CD4-positive, CD25-positive, alpha-beta regulatory T cell (primary cell): Measurements from ENCODE around the gene MAN1A1. TPM values are rescaled to one million over a fixed set of nuclear protein-coding genes. Genes with fewer than 3 reads are reported as not detected.

Experiments
- ATAC-seq, 2 donors: fragments of 150-1000 bp; cut with Tn5 transposase; one replicate each; pipeline ENCODE4 v1.10.0; 2021; ENCODE audit warnings: low read depth in 2 of 2, moderate number of reproducible peaks in 2 of 2, moderate library complexity in 1 of 2
- DNase-seq, 3 donors: peaks; one replicate each; pipeline versions ENCODE4 v3.0.0 to v3.0.0-alpha.2; 2012 to 2022; ENCODE audit warnings: mixed read lengths in 1 of 3
- H3K27ac ChIP-seq: one replicate; pipeline ENCODE4 v1.7.0; 2013; ENCODE audit warnings: mild to moderate bottlenecking, low read length; ENCODE audit not compliant: insufficient read depth, poor library complexity, severe bottlenecking
- H3K27me3 ChIP-seq: one replicate; pipeline ENCODE4 v1.7.0; 2013; ENCODE audit warnings: low read length; ENCODE audit not compliant: control insufficient read depth, insufficient read depth
- H3K36me3 ChIP-seq: one replicate; pipeline ENCODE4 v1.7.0; 2013; ENCODE audit warnings: mild to moderate bottlenecking, low read length, moderate library complexity; ENCODE audit not compliant: control insufficient read depth, insufficient read depth
- H3K4me1 ChIP-seq: 2 replicates; pipeline ENCODE4 v1.7.0; 2013; ENCODE audit warnings: mild to moderate bottlenecking, low read length; ENCODE audit not compliant: insufficient read depth, control insufficient read depth, poor library complexity, severe bottlenecking
- H3K4me3 ChIP-seq: one replicate; pipeline ENCODE4 v1.7.0; 2013; ENCODE audit warnings: low read depth, mild to moderate bottlenecking, low read length, moderate library complexity
- H3K9me3 ChIP-seq, 2 experiments: 1 replicate in 1 of 2; 2 replicates in 1 of 2; pipeline ENCODE4 v1.7.0; 2013; ENCODE audit warnings: low read length in 2 of 2, mild to moderate bottlenecking in 1 of 2, moderate library complexity in 1 of 2; ENCODE audit not compliant: control insufficient read depth in 2 of 2
- H3K27ac Mint-ChIP-seq, 3 donors: one replicate each; pipeline ENCODE4 v1.8.0; 2020 to 2022; ENCODE audit warnings: mild to moderate bottlenecking in 3 of 3, mixed read lengths in 3 of 3, moderate library complexity in 2 of 3
- H3K27me3 Mint-ChIP-seq: one replicate; pipeline ENCODE4 v1.8.0; 2022; ENCODE audit warnings: mild to moderate bottlenecking, mixed read lengths
- H3K36me3 Mint-ChIP-seq: one replicate; pipeline ENCODE4 v1.8.0; 2020; ENCODE audit warnings: mixed read lengths
- H3K4me1 Mint-ChIP-seq, 4 donors: one replicate each; pipeline ENCODE4 v1.8.0; 2020 to 2022; ENCODE audit warnings: mixed read lengths in 4 of 4, mild to moderate bottlenecking in 1 of 4
- H3K4me3 Mint-ChIP-seq, 4 donors: one replicate each; pipeline ENCODE4 v1.8.0; 2020 to 2022; ENCODE audit warnings: mild to moderate bottlenecking in 4 of 4, mixed read lengths in 4 of 4, moderate library complexity in 3 of 4
- H3K9me3 Mint-ChIP-seq, 7 donors: one replicate each; pipeline ENCODE4 v1.8.0; 2020 to 2022; ENCODE audit warnings: mixed read lengths in 7 of 7, mild to moderate bottlenecking in 3 of 7, moderate library complexity in 2 of 7
- polyA plus RNA-seq, 4 donors: library from polyadenylated mRNA; unstranded; fragments of 300-500 nt; fragmentation: Illumina TruSeq; gene quantifications; one replicate each; pipeline ENCODE4 v1.2.3, GENCODE V29; 2021
- total RNA-seq: library from RNA; stranded (reverse); gene quantifications from one replicate; pipeline ENCODE4 v1.2.3, GENCODE V29; 2022

MAN1A1 gene
- total and polyA plus RNA-seq, 5 donors from 2014 or later = 10.7 to 20.6 (median 13.6) TPM

DNA sequence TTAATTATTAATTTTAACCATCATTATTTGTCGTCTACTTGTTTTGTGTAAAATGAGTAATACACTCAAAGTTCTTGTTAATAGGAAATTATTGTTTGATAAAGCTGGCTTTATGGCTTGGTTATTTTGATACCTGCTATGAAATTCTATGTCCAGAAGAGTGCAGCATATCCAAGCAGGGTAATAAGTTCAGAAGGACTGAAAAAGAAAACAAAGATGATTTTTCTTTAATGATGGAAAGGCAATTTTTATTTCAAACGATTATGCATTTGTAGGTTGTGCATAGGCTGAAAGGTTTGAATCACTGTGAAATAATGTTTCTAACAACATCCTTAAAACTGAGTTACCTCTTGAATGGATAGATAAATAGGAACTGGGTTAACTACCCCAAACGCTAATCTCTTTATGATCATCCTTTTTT, 1.4 kb upstream of the MAN1A1 start:
- ATAC-seq = no peak
- H3K9me3 Mint-ChIP-seq = no peaks in the 10 kb centered on the region
- H3K27me3 ChIP-seq = no peaks in the 10 kb centered on the region

GRCh38 chr6:119350202-119350951, 816 bp upstream of the MAN1A1 start:
- no peaks in the 10 kb centered on the region for H3K36me3 Mint-ChIP-seq
- ATAC-seq = peak; percentile 1 to 2
- H3K36me3 ChIP-seq = no peaks in the 10 kb centered on the region
- H3K27ac Mint-ChIP-seq = peak overlapping the region; percentile 63 to 89 (median 79)
- H3K27me3 ChIP-seq = no peaks in the 10 kb centered on the region
- peaks cover 25 to 56% (median 36%) of the 10 kb centered on the region in 4 donors for H3K4me1 Mint-ChIP-seq
- H3K4me3 ChIP-seq = peak overlapping the region; percentile 99
- peak overlapping the region; percentile 76 for H3K27ac ChIP-seq
- no peaks in the 10 kb centered on the region for H3K9me3 Mint-ChIP-seq
- H3K27me3 Mint-ChIP-seq = no peaks in the 10 kb centered on the region
- peak overlapping the region; percentile 82 to 97 (median 87) for H3K4me3 Mint-ChIP-seq
- H3K4me1 ChIP-seq = peaks cover 35% of the 10 kb centered on the region
- H3K9me3 ChIP-seq = no peaks in the 10 kb centered on the region
- peak in 2 of 3 donors; percentile 57 to 76 for DNase-seq

More for the DNA sequence above, 1.4 kb upstream of the MAN1A1 start:
- Mint-ChIP-seq H3K27me3 (no peaks in the 10 kb centered on the region), H3K4me1 (peaks cover 22 to 50% (median 31%) of the 10 kb centered on the region in 4 donors), H3K4me3 (peak overlapping the region; percentile 82 to 97 (median 87)), H3K36me3 (no peaks in the 10 kb centered on the region), H3K27ac (peak overlapping the region in 1 of 3 donors; percentile 89)
- H3K4me1 ChIP-seq = peaks cover 35% of the 10 kb centered on the region
- H3K9me3 ChIP-seq = no peaks in the 10 kb centered on the region
- peak overlapping the region; percentile 99 for H3K4me3 ChIP-seq
- no peaks in the 10 kb centered on the region for H3K36me3 ChIP-seq
- peak in 2 of 3 donors; percentile 20 to 66 for DNase-seq
- no peak overlapping the region for H3K27ac ChIP-seq

DNA sequence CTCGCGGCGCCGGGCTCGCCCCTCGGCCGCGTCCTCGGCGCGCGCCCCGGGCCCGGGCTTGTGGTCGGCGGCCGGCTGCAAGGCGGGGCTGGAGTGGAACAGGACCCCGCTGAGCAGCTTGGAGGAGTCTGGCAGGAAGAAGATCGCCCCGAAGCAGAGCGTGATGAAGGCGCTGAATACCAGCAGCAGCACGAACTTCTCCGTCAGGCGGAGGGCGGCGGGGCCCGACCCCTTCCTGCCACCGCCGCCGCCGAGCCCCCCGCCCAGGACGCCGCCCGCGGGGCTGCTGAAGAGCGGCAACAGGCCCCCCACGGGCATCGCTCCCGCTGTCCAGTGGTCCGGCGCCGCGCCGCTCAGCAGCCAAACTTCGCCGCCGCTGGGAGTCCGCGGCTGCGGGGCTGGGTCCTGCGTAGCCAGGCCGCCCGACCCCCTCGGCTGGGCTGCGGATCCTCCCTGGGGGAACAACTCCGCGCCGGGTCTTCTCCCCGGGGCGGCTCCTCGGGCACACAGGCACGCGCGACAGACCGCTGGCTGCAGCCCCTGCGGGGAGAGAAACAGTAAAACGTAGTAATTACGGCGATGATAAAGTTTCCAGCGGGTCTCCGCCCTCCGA, 707 bp downstream of the MAN1A1 start:
- no peaks in the 10 kb centered on the region for H3K9me3 Mint-ChIP-seq
- H3K4me1 Mint-ChIP-seq = peaks cover 36 to 64% (median 46%) of the 10 kb centered on the region in 4 donors
- DNase-seq (peak; percentile 21 to 53 (median 45)), ATAC-seq (no peak)
- Histone ChIP-seq H3K27me3 (no peaks in the 10 kb centered on the region), H3K4me1 (peaks cover 35% of the 10 kb centered on the region), H3K9me3 (no peaks in the 10 kb centered on the region), H3K4me3 (peak overlapping the region; percentile 76), H3K27ac (peak overlapping the region; percentile 60), H3K36me3 (no peaks in the 10 kb centered on the region)
- peak overlapping the region in 2 of 3 donors; percentile 7 to 81 for H3K27ac Mint-ChIP-seq
- peak overlapping the region; percentile 82 to 97 (median 87) for H3K4me3 Mint-ChIP-seq
- H3K36me3 Mint-ChIP-seq = no peaks in the 10 kb centered on the region
- H3K27me3 Mint-ChIP-seq = no peaks in the 10 kb centered on the region

DNA sequence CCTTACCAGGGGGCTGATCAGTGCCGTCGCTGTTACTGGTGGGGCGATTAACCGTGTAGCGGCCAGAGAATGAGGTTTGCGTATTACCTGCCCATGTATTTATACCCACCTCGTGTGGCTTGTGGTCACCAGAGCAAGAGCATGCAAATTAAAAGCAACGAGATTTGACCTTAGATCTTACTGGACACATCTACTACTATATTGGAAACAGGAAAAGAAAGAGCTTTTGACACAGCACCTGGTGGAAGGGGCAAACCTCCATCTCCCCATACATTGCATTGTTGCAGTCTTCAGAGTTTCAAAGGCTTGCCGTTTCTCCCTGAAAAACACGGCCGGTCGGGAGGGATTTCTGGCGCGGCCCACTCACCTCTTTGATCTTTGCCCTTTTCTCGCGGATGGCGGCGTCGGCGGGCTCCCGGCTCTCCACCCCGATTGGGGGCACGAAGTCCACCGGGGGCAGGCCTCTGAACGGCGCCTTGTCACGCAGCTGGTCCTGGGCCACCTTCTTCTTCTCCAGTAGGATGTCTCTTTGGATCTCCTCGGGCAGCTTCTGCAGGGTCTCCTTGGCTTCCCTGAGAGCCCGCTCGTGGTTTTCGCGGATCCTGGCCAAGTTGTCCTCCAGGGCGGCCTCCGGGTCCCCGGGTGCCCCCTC, 1.3 kb downstream of the MAN1A1 start:
- Mint-ChIP-seq H3K4me3 (peak overlapping the region; percentile 88 to 97 (median 94)), H3K9me3 (no peaks in the 10 kb centered on the region), H3K36me3 (no peaks in the 10 kb centered on the region), H3K27ac (peak overlapping the region; percentile 90 to 97 (median 95)), H3K4me1 (peaks cover 32 to 64% (median 49%) of the 10 kb centered on the region in 4 donors), H3K27me3 (no peaks in the 10 kb centered on the region)
- Histone ChIP-seq H3K27ac (peak overlapping the region; percentile 60), H3K27me3 (no peaks in the 10 kb centered on the region), H3K36me3 (no peaks in the 10 kb centered on the region), H3K4me3 (peak overlapping the region; percentile 75), H3K4me1 (peaks cover 35% of the 10 kb centered on the region), H3K9me3 (no peaks in the 10 kb centered on the region)
- no peak for ATAC-seq
- peak; percentile 29 to 38 (median 35) for DNase-seq

GRCh38 chr6:119347466-119348095, 2.0 kb downstream of the MAN1A1 start:
- no peaks in the 10 kb centered on the region for H3K36me3 Mint-ChIP-seq
- peaks cover 35% of the 10 kb centered on the region for H3K4me1 ChIP-seq
- H3K27ac ChIP-seq = peak overlapping the region; percentile 60
- H3K4me3 Mint-ChIP-seq = peak overlapping the region; percentile 88 to 97 (median 94)
- no peaks in the 10 kb centered on the region for H3K9me3 Mint-ChIP-seq
- DNase-seq (peak in 2 of 3 donors; percentile 12 to 24), ATAC-seq (no peak)
- H3K27me3 ChIP-seq = no peaks in the 10 kb centered on the region
- no peaks in the 10 kb centered on the region for H3K27me3 Mint-ChIP-seq
- H3K36me3 ChIP-seq = no peaks in the 10 kb centered on the region
- H3K4me3 ChIP-seq = peak overlapping the region; percentile 75
- H3K27ac Mint-ChIP-seq = peak overlapping the region; percentile 90 to 97 (median 95)
- peaks cover 30 to 64% (median 52%) of the 10 kb centered on the region in 4 donors for H3K4me1 Mint-ChIP-seq
- H3K9me3 ChIP-seq = no peaks in the 10 kb centered on the region

DNA sequence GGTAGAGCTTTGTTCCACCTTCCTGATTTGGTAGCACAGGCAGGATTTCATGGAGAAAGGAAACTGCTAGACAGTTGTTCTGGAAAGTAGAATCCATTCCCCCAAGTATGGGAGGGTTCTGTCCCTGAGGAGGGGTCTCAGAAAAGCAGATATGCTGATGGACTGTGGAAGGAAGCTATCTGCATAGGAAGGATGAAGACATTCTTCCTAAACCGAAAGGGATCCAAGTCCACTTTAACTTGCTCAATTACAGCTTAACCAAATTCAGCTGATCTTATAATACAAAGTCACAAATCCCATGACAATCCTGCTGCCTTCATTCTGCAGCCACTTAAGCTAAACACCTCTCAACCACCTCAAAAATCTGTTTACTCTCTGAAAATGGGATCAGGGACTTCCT, 2.6 kb downstream of the MAN1A1 start:
- Histone ChIP-seq H3K27me3 (no peaks in the 10 kb centered on the region), H3K9me3 (no peaks in the 10 kb centered on the region), H3K4me1 (peaks cover 35% of the 10 kb centered on the region), H3K36me3 (no peaks in the 10 kb centered on the region), H3K27ac (peak overlapping the region; percentile 5), H3K4me3 (peak overlapping the region; percentile 75)
- ATAC-seq (no peak), DNase-seq (no peak)
- Mint-ChIP-seq H3K27ac (peak overlapping the region in 2 of 3 donors; percentile 10 to 95), H3K36me3 (no peaks in the 10 kb centered on the region), H3K4me1 (peaks cover 30 to 64% (median 53%) of the 10 kb centered on the region in 4 donors), H3K27me3 (no peaks in the 10 kb centered on the region), H3K9me3 (no peaks in the 10 kb centered on the region), H3K4me3 (peak overlapping the region; percentile 88 to 97 (median 94))

- Mint-ChIP-seq H3K9me3 (no peaks in the 10 kb centered on the region), H3K4me3 (peak overlapping the region; percentile 30 to 94 (median 82)), H3K27me3 (no peaks in the 10 kb centered on the region), H3K4me1 (peaks cover 30 to 63% (median 49%) of the 10 kb centered on the region in 4 donors), H3K27ac (peak overlapping the region in 2 of 3 donors; percentile 10 to 95), H3K36me3 (no peaks in the 10 kb centered on the region)
- Histone ChIP-seq H3K4me1 (peaks cover 35% of the 10 kb centered on the region), H3K4me3 (peak overlapping the region; percentile 53), H3K27ac (peak overlapping the region; percentile 5), H3K9me3 (no peaks in the 10 kb centered on the region), H3K27me3 (no peaks in the 10 kb centered on the region), H3K36me3 (no peaks in the 10 kb centered on the region)
- DNase-seq = no peak
- no peak for ATAC-seq
Measured at GRCh38 chr6:119346450-119346849, 3.1 kb downstream of the MAN1A1 start.
